CD4-positive, alpha-beta T cell treated with Interleukin-21 for 1 hour (primary cell): ENCODE data around the gene DDX28.
A peak's percentile ranks its signal among the peaks of the same experiment; 100 is the strongest.
"Not testable (repeated sequence)": the region's sequence is repeated elsewhere in the genome, so short reads cannot be mapped to it uniquely, and the experiment has no call there.

Source experiments
- DNase-seq: peaks from one replicate; pipeline ENCODE4 v3.0.0-alpha.2; 2020

The DDX28 gene

GRCh38 chr16:68035227-68035626 lies 12.2 kb upstream of the DDX28 start:
- no peak for DNase-seq

GRCh38 chr16:68033101-68033500 lies 10.1 kb upstream of the DDX28 start:
- no peak for DNase-seq

- DNase-seq, result no peak
Observed at GRCh38 chr16:68031951-68032350, 8.9 kb upstream of the DDX28 start.

GRCh38 chr16:68030108-68030507 lies 7.1 kb upstream of the DDX28 start:
- not testable (repeated sequence) for DNase-seq

- no peak for DNase-seq
Observed at GRCh38 chr16:68028996-68029395, 6.0 kb upstream of the DDX28 start.

- DNase-seq, result no peak
Observed at GRCh38 chr16:68022278-68022727, 729 bp downstream of the DDX28 start.

GRCh38 chr16:68021490-68021889 lies 1.5 kb downstream of the DDX28 start:
- no peak for DNase-seq

GRCh38 chr16:68019167-68019680 lies 3.8 kb downstream of the DDX28 start:
- DNase-seq, result no peak

GRCh38 chr16:68015681-68016080 lies 7.4 kb downstream of the DDX28 start, which contains the start of gene DPEP2NB:
TSS of gene DPEP2NB (minus strand) at chr16:68015911. CDS start at chr16:68015770, 141 bp downstream.
- no peak for DNase-seq

- no peak for DNase-seq
Observed at GRCh38 chr16:68013440-68013839, 9.6 kb downstream of the DDX28 start.

- DNase-seq, result not testable (repeated sequence)
Observed at GRCh38 chr16:68009872-68010271, 13.2 kb downstream of the DDX28 start.

- no peak for DNase-seq
Observed at GRCh38 chr16:68009157-68009735, 13.8 kb downstream of the DDX28 start.

GRCh38 chr16:68005786-68006286 lies 17.2 kb downstream of the DDX28 start:
- peak; percentile 68 for DNase-seq

- no peak for DNase-seq
Observed at GRCh38 chr16:68005211-68005610, 17.8 kb downstream of the DDX28 start.

- no peak for DNase-seq
Observed at GRCh38 chr16:68003031-68003430, 20.0 kb downstream of the DDX28 start.

GRCh38 chr16:68000450-68000849 lies 22.6 kb downstream of the DDX28 start:
- peak; percentile 24 for DNase-seq

GRCh38 chr16:67999985-68000384 lies 23.0 kb downstream of the DDX28 start:
- no peak for DNase-seq

- peak; percentile 62 for DNase-seq
Observed at GRCh38 chr16:67998779-67999688, 24.0 kb downstream of the DDX28 start, which contains the start of gene DPEP2. TSS of gene DPEP2 (minus strand) at chr16:67999484. CDS start at chr16:67993212, 6,272 bp downstream.

- DNase-seq, result not testable (repeated sequence)
Observed at GRCh38 chr16:67998231-67998778, 24.7 kb downstream of the DDX28 start.

- DNase-seq, result no peak
Observed at GRCh38 chr16:67996666-67997065, 26.4 kb downstream of the DDX28 start.

GRCh38 chr16:67995423-67995822 lies 27.6 kb downstream of the DDX28 start:
- DNase-seq, result peak; percentile 45

GRCh38 chr16:67994040-67994408 lies 29.0 kb downstream of the DDX28 start:
- DNase-seq, result not testable (repeated sequence)
